Right renal cortex interstitium (tissue), 3 donors: Measurements from ENCODE around the gene HORMAD2. TPM values are rescaled to one million over a fixed set of nuclear protein-coding genes. Genes with fewer than 3 reads are reported as not detected.

Experiments used
- DNase-seq, 3 donors: peaks; one replicate each; pipeline ENCODE4 v3.0.0-alpha.2; 2013; ENCODE audit warnings: low read depth in 3 of 3, low spot score in 2 of 3
- polyA plus RNA-seq, 3 donors: library from polyadenylated mRNA; unstranded; fragments of 120-200 nt; gene quantifications; one replicate each; pipeline ENCODE4 v1.2.1, GENCODE V29; 2013; ENCODE audit not compliant: insufficient read length in 3 of 3

HORMAD2 gene
- polyA plus RNA-seq, 3 donors: 0.06 to 0.39 (median 0.35) TPM

DNA sequence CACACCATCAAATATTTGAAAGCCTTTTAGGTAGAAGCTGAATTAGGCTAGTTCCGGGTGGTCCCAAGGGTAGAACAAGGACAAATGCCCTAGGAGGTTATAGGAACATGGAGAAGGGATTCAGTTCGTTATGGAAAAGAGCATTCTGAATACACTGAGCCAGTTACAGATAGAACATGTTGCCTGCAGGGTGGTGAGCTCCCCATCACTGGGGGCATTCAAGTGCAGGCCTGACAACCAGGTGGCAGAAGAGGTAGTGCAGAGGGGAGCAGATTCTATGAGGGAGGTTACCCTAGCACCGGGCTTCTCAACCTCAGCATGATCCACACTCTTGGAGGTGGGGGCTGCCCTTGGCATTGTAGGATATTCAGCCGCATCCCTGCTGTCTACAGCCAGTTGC lies 142.1 kb downstream of the HORMAD2 start:
- no peak for DNase-seq

DNA sequence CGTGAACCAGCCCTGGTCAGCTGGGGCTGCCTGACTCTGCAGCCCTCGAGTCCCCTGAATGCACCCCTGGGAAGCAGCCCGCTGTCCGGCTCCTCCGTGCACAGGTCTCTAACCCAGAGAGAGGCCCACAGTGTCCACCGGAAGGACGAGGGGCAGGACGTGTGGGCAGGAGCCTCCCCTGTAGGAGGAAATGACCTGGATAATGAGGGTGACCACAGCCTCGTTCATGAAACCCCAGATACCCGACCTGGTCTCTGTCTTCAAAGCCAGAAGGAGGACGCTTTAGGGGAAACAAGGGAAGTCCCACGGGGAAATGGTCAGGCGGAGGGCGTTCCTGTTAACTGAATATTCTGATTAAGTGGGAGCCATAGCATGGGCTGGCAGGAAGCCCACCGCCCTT lies 143.0 kb downstream of the HORMAD2 start:
- DNase-seq: no peak

DNA sequence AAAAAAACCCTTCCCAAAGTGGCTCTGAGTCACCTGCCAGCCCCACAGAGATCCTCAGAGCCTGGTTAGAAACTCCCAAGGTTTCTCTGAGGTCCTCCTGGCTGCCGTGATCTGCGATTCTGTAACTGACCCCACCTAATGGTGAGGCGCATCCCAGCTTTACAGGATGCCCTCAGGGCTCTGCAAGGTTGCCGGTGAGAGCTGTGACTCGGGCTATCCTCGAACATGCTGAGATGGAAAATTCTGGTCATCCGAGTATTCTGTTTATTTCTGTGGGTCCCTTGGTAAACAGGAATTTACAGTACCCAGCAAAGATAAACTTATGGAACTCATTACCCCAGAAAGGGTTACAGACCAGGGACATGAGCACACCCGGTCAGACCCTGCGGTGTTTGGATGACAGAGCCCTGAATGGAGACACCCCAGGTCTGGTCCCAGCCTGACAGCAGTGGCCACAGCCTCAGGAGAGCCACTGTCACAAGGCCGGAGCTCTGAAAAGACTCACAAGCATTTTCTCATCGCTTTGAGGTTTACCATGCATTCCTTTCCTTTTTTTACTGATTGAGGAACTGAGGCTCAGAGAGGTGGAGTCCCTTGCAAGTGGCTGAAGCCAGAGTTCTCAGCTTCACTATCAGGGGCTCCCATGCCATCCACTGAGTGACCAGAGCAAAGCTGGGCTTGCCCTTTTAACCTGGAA lies 144.0 kb downstream of the HORMAD2 start:
- no peak for DNase-seq

DNA sequence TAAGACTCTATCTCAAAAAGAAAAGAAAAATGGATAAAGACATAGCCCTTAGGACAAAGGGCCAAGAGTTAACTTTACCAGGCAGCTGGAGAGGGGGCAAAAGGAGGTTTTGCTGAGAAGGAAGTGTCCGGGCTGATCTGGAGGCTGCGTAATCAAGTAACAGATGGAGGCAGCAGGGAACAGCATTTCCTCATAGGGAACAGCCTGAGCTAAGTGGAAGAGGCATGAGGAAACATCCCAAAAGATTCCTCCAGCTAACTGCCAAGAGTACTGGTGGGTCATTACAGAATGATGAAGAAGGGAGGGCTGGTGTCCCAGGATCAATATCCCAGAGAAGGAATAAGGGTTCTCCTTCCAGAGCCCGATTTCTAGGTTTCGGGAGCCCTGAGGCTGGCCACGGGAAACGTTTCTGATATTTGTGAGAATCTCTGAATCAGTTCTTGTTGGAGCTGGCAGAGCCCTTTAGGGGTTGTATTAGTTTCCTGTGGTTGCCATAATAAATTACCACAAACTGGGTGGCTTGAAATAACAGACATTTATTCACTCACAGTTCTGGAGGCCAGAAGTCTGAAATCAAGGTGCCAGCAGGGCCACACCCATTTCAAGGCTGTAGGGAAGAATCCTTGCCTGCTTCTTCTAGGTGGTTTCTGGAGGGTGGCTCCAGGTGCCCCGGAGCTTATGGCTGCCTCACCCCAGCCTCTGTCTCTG lies 145.1 kb downstream of the HORMAD2 start:
- no peak for DNase-seq

DNA sequence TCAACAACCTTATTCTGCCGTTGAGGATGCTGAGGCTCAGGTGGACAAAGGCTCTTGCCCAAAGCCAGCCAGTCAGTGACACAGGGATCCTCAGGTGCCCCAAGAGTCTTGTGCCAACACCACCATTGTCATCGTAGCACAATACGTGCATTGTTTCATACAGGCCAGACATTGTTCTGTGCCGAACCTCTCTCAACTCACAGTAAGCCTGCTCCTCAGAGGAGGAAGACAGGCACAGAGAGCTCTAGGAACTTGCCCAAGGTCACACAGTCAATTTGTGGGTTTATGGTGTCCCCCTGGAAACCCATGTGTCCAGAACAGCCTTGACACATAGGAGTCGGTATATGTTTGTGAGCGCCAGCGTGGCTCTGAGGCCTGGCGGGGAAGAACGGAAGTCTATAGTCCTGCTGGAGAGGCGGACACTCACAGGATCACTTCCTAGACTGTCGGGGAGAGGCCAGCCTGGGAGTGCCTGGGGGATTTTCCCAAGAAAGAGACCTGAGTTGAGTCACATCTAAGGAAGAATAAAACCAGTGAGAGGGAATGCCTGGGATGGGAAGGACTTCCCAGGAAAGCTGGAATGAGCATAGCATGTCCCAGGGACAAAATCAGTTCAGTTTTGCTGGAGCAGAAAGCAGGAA lies 146.0 kb downstream of the HORMAD2 start:
- DNase-seq: no peak

Other genes with a start within 250 kb of the HORMAD2 start
- 10 to 100 TPM; 36.7 to 43.0 (median 39.6) TPM for gene ASCC2, start 242.2 kb upstream of the HORMAD2 start, polyA plus RNA-seq
- 10 to 100 TPM; 32.1 to 35.3 (median 32.9) TPM for gene MTMR3, start 197.3 kb upstream of the HORMAD2 start, polyA plus RNA-seq
- 1 to 10 TPM; 1.4 to 1.9 (median 1.5) TPM for gene LIF, start 166.3 kb downstream of the HORMAD2 start, polyA plus RNA-seq
- gene OSM, start 186.4 kb downstream of the HORMAD2 start, polyA plus RNA-seq: under 1 TPM in 2 of 3 donors, not detected in 1; 0.17 to 0.20 TPM
- 10 to 100 TPM in 1 of 3 donors, 1 to 10 TPM in 2; 8.7 to 10.9 (median 9.1) TPM for gene CASTOR1, start 209.0 kb downstream of the HORMAD2 start, polyA plus RNA-seq
- 10 to 100 TPM; 10.7 to 13.2 (median 11.8) TPM for gene TBC1D10A, start 246.5 kb downstream of the HORMAD2 start, polyA plus RNA-seq